HG02571 (cell line): ENCODE data around the gene CTNNA3.

Experiments used
- ATAC-seq: cut with Tn5 transposase; IDR thresholded peaks from one replicate; pipeline ENCODE4 v1.9.1; 2021; ENCODE audit warnings: mild to moderate bottlenecking, moderate library complexity; ENCODE audit not compliant: unreplicated experiment

The CTNNA3 gene

DNA sequence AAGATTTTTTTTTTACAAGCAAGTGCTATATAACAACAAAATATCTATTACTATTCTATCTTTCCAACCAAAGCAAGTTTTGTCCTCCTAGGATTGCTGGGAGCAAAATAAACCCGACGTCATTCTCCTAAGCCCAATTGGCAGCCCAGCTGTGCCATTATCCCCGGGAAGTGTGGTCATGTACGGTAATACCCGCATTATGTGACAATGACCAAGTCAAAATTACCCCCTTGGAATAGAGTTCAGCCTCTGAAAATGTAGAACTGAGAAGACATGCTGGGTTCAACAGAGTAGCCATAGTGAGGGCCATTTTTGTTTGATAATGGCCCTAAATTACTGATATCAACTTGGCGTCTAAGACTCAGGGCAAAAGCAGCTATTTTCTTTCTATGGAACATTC lies 554.7 kb downstream of the CTNNA3 start:
- ATAC-seq, result no peak

DNA sequence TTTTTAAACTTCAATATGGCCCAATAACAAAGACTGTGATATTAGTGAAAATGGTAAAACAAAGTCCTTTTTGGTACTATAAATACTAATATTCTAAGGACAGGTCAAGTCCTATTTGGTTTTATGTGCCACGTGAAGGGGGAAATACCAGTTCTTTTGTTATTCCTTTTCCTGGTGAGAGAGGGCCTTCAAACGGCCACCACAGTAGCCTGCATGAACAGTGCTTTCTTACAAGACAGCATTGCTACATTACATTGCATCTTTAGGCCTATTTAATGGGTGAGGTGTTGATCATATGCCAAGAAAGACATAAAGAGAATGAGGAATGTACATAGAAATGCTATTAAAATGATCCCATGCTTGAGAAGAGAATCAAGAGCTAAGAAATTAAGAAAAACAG lies 555.4 kb downstream of the CTNNA3 start:
- no peak for ATAC-seq

DNA sequence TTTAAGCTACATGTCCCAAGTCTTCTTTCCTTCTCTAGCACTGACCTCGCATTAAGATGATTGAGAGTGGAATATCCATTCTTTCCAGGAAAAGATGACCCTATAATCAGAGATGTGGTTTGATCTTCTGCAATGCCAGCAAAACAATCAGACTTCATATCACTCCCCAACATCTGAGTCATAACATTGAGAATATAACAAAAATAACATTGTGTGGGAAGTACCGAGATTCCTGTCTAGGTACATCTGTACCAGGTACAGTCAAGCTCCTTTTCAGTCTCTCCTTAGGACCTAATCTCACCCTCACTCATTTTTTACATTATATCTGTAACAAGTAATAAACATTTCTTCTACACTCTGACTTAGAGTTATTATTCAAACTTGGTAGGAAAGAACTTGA lies 568.6 kb downstream of the CTNNA3 start:
- no peak for ATAC-seq

DNA sequence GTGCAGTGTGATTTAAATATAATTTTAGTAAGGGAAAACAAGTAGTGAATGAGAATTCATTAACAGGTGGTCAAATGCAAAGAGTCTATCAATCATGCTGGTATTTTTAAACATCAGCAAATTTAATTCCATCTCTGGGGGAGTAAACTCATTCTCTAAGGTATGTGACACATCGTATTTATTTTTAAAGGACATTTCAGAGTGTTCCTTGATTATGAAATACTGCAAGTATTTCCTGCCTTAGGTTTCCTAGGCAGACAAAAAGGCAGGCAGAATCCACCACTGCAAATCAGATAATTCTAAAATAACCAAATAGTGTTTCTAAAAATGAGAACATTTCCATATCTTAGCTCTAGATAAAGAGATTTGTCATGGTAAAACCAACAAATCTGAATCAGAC lies 576.3 kb downstream of the CTNNA3 start:
- no peak for ATAC-seq

DNA sequence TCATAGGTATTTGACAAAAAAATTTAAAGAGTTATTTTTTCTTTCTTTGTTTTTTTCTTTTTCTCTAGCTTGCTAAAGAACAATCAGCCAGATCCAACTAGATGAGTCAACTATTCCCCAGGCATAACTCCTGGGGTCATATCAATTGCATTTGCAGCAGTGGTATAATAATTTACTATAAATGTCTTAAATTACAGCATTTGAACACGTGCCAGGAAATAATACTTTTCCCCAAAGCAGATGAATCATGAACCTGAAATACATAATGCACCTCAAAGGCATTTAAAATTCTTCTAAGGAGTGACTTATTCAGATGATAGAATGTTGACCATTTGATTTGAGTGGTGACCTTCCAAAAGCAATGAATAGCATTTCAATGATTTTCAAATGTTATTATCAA lies 580.0 kb downstream of the CTNNA3 start:
- no peak for ATAC-seq

DNA sequence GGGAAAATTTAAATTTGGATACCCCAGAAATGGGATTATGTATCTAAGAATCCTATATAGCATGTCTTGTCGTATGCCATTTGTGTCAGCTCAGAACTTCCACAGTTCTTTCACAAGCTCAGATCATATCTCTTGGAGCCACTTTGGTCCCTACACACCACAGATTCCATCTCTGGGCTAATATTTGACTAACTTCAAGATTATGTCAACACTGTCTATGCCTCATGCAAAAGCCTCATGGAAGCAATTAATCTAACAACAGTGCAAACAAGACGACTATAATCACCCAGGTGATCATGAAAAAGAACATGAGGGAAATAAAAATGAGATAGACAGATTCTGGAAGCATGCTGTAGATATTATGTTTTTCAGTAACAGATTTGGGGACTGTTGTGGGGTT lies 581.0 kb downstream of the CTNNA3 start:
- no peak for ATAC-seq

DNA sequence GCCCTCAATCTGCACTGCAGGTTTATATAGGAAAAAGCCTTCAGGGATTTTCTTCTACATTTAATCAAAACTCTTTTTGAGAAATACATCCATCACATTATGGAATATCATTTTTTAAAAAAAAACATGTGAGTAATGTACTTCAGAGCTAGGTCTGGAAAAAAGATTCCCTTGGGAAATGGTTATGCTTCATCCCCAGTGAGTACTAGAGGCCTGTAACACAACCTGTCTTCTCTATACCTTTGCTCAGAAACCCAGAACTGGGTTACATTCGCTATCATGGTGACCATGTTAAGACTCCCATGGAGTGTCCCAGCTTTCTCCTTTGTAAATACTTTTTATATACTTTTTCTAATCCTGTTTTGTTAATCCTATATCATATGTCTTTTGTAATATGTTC lies 583.2 kb downstream of the CTNNA3 start:
- ATAC-seq, result no peak

DNA sequence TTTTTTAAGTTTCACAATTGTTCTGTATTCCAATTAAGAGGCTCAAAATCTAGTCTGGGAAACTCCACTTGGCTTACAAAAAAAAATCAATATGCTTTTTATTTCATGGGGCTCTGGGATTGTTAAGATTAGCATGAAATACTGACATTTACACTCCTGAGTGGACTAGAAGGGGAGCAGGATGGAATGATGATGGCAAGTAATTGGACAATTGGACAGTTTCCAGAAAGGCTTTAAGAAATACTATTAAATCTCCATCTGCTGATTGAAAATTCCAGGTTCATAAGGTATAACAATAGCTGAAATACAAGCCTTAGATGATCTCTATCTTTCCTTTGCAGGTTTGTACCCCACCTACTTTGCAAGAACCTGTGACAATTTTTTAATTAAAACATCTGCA lies 585.7 kb downstream of the CTNNA3 start:
- no peak for ATAC-seq

DNA sequence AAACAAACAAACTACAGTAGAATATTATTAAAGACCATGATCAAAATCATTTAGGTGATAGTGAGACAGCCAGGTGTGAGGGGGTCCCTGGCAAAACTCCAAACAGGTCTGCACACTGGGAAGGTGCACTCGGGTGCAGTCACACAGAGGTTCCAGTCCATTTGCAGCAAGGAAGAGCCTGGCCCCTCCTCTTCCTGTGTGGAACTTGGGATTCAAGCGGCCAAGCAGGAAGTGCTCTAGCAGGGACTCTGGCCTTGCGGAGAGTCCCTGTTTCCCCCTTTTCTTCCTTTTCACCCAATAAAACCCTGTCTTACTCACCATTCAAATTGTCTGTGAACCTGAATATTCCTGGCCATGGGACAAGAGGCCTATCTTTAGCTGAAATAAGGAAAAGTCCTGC lies 588.3 kb downstream of the CTNNA3 start:
- ATAC-seq, result no peak

DNA sequence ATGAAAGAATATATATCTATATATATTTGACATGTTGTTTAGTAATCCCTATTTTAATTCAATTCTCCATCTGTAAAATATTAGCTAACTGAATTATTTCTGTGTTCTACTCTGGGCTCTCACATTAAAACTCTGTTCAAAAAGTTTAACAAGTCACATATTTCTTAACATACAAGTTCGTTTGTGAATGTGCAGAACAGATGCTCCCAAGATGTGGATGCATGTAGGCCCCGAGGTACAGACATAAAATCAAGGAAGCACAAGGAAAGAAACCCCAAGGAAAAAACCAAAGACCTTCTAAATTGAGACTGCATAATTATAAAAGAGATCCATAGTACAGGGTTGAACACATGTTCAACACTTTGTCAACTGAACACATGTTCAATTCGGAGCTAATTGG lies 595.0 kb downstream of the CTNNA3 start:
- ATAC-seq, result no peak

DNA sequence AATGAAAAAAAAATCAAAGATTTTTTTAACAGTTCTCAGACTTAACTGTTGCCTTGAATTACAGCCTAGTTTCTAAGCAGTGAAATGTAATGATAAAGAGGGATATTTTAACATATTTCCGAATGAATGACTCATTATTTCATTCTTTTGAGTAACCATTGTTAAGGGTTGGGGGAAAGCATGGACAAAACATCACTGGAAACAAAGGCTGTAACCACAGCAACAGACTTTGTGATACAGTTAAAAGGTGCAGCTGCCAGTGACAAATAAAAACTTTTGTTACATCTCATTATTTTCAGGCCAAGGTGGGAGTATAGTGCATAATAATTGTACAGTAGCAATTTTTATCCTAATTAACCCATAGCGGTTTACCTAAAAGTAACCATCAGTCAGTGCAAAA lies 597.5 kb downstream of the CTNNA3 start:
- no peak for ATAC-seq

DNA sequence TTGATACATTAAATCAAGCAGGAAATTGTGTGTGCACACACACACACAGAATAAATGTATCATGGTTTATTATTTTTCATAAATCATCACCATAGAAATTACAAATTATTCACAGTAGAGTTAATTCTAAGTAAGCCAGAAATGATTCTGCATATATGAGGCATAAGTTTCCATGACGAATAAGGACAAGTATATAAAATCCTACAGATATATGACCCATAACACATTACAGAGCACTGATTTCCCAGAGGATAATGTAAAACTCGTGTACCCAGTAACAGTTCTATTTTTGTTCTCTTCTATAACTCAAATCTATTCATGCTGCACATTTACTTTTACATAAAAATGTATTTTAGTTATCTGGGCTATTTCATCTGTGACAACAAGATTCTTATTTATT lies 600.5 kb downstream of the CTNNA3 start:
- no peak for ATAC-seq

DNA sequence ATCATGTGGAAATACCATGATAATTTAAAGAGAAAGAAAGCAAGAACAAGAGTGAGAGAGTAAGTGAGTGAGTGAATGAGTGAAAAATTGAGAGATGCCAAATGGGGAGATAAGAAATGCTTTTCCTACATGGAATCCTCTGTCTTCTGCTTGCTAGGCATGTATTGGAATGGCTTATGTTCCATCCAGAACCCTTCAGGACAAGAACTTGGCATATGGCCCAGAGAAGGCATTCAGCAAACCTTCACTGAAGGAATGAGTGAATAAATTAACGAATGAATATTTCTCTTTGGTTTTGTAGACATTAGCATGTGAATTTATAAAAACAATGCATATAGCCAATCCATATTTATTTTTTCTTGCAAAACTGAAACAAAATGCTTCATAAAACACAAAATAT lies 608.0 kb downstream of the CTNNA3 start:
- no peak for ATAC-seq

DNA sequence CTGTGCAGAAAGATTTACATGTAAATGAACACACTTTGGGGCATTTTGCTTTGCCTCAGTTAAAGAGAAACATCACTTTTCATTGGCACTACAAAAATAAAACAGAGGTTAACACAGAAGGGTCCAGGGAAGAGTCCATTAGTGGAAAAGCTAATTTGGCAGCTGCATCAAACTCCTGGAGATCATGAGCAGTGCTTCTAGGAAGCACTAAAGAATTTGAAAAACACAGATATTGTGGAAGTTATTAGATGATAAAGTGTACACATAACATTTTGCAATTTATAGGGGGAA lies 608.9 kb downstream of the CTNNA3 start:
- no peak for ATAC-seq

DNA sequence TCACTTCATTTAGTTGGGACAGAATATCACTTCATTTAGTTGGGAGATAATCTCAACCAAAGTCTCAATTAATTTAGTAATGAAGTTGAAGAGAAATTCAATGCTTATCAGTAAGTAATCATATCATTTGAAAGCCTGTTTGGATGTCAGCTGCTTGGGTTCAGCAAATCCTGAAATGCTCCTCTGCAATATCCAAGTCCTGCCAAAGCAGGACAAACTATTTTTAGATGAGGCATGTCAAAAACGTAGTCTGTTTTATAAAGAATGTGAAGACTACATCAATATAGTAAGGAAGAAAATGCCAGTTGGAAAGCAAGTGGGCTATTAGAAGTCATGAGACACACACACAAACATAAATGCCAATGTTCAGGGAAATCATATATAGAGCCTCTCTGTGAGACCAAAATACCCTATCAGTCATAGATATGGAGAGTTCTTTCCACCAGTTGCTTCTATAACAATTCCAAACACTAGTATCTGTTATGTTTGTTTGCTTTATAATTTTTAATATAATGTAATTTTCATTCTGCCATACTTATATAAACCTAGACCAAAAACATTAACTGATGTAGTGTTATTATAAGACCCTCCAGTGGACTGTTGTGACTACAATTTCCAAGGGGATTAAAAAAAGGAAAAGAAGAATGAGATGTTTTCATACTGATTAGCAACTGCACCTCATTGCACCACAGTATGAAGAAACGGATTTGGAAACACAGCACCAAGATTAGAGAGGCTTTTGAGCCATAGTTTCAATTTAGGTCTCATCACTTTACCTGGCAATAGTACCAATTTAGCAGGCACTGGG lies 609.5 kb downstream of the CTNNA3 start:
- ATAC-seq, result no peak

DNA sequence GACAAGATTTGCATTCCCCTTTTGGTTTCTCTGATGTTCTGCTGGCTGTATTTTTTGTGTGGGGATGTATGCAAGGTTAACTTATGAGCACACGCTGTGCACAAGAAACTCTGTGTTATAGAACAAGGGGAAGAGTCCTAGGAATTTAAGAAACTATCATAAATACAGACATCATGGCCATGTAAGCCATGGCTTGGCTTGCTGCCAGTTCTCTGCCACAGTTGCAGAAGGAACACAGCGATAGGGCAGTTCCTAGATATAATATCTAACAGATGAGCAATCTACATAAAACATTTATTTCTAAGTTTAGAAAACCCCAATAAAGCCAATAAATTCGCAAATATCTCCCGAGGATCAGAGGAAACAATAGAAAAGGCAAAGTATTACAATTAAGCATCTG lies 616.9 kb downstream of the CTNNA3 start:
- ATAC-seq, result no peak

DNA sequence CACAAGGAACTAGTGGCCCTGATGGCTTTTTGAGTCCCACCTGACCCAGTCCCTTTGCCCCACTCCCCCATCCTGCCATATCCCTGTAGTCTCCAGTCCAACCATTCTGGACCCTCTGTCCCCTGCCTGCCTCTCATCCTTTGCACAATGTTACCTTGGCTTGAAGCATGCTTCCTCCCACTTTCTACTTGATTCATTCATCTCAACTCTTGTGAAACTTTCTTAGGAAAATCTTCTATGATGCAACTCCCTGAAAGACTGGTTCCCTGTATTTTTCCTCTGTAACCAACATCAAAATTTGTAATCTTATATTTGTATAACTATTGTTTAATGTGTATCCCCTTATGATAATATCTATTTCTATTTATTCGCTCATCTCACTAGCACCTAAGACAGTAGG lies 618.6 kb downstream of the CTNNA3 start:
- no peak for ATAC-seq

DNA sequence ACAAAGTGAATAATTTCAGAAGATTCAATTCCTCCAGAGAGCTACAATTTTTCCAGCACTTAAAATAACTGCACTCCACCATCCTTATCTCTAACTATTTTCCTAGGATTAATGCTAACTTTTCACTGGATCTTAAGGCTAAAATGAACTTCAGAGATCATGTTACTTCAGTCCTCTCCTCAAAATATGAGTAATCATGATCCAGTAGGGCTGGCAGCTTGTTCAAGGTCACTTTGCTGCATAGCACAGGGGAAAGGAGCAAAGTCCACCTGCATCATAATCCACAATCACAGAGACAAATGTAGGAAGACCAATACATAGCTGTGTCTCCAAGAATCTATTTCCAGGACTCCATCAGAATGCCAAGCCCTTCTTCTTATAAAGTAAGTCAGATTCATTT lies 619.9 kb downstream of the CTNNA3 start:
- ATAC-seq, result no peak

DNA sequence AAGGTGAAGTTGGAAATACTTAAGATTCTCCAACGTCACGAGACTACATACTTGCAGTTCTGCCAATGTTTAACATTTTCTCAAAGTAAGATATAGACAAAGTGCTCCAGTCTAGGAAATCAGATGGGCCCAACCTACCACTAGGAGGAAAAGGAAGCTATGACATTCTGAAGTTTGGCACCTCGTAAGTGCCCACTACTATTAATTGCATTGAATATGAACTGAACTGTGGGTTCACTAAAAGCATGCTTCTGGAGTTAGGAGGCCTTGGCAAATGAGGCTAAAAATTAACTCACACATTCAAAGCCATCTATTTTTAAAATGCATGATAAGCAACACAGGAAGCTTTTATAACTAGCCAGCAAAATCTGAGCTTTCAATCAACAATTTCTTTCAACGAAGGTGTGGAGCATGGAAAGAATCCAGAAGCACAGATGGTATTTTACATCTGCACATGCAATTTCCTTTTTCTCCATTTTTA lies 620.5 kb downstream of the CTNNA3 start:
- no peak for ATAC-seq

DNA sequence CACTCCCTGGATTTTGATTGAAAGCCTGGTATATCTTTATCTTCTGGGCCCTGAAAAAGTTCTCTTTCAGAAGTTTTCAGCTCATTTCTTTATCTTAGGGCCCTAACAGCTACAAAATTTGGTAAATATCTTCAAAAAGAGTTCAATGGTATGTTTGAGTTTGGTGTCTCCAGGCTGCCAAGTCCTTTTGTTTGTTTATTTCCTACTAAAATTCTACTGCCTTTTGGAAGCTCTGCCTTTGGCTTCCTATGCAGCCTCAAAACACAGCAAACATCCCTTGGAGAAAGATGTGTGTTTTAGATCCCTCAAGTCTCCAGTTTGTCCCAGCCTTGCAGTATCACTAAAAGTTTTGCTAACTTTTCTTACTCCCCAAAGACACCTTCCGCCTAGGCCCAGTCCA lies 623.3 kb downstream of the CTNNA3 start:
- no peak for ATAC-seq

DNA sequence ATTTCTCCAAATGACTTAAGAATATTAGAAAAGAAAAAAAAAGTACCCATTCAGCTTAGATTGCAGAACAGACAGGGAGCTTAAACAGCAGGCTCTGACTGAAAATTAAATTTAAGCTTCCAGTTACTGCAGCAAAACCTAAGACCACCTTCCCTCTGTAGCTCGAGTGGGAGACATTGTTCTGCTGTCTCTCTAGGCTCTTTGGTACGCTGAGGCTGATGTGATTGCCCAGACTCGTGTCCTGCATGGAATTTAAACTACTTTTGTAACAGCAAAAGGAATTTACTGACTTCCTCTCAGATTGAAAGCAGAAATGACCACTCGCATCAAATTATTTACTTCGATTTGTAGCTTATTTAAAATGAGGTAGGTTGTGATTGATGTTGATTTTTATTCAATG lies 645.6 kb downstream of the CTNNA3 start:
- ATAC-seq, result no peak

DNA sequence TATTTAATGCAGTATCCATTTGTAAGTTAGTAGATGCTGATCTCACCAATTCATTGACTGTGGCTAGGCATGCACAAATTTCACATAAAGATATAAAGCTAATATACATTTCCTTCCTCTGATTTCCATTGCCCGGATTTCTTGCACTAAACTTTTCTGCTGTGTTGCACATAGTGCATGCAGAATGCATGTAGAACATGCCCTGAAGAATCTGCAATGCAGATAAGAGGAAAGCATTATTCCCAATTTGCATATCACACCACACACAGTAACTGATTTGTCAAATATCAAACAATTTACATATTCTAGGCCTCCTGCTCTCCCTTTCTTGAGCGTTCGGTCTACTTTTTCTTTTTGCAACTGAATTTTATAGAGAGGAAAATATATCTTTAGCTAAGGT lies 646.0 kb downstream of the CTNNA3 start:
- ATAC-seq, result no peak

DNA sequence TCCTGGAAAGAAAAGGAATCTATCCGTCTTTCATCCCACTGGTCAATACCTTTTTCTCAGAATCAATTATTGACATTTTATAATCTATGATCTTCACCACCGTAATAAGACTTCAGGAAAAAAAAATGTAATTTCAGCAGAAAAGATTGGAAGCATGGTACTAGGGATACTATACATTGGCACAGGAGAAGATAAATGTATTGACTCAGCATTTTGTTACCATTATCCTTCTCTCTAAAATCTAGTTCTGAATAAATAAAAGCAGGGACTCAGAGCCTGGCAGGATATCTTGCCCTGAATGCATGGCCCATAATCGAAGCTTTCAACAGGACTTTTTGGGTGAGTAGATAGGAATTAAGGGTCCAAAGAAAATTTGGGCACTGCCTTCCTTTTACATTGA lies 649.5 kb downstream of the CTNNA3 start:
- no peak for ATAC-seq
